ENCODE results near the gene DAG1. TPM values are rescaled to one million over a fixed set of nuclear protein-coding genes. Genes with fewer than 3 reads are reported as not detected.

Gene DAG1
- total RNA-seq, 1 experiment from 2014 or later, result 93.0 TPM

- Histone ChIP-seq H3K56ac (ENCODE audit: insufficient read length, low read depth, low read length) (no peak overlapping the region), H4K20me1 (ENCODE audit: control insufficient read depth, insufficient read depth, insufficient read length) (no peaks in the 10 kb centered on the region), H2AFZ (ENCODE audit: low read length) (no peak overlapping the region), H3K14ac (ENCODE audit: insufficient read depth, low read length) (no peak overlapping the region; the same call in 1 of the 2 replicates), H3K4ac (ENCODE audit: low read depth, low read length) (no peak overlapping the region), H4K5ac (ENCODE audit: insufficient read length, low read depth, low read length) (no peak overlapping the region), H3K4me2 (ENCODE audit: insufficient read depth, insufficient read length, low read length) (no peak overlapping the region), H3K4me1 (ENCODE audit: insufficient read depth, low read length) (no peaks in the 10 kb centered on the region; the same call in 1 of the 2 replicates), H2BK5ac (ENCODE audit: insufficient read length, low read length) (no peak overlapping the region), H3K79me1 (ENCODE audit: insufficient read depth, low read depth, low read length, poor library complexity, severe bottlenecking) (no peaks in the 10 kb centered on the region), H2BK12ac (ENCODE audit: insufficient read length, low read depth, low read length) (no peak overlapping the region), H3K27ac (ENCODE audit: insufficient read length, low read depth, low read length) (no peak overlapping the region), H3K79me2 (ENCODE audit: insufficient read depth, low read length) (no peaks in the 10 kb centered on the region), H2AK5ac (ENCODE audit: insufficient read length, low read length) (no peak overlapping the region), H2BK120ac (ENCODE audit: low read depth, low read length, poor library complexity, severe bottlenecking) (no peak overlapping the region), H3K9ac (ENCODE audit: extremely low read depth, insufficient read length, low read length) (no peak overlapping the region), H3T11ph (ENCODE audit: low read length) (no peak overlapping the region), H3K23me2 (ENCODE audit: insufficient read length, low read depth, low read length, poor library complexity, severe bottlenecking) (no peaks in the 10 kb centered on the region), H4K91ac (ENCODE audit: insufficient read length, low read depth, low read length) (no peak overlapping the region), H3K23ac (ENCODE audit: insufficient read length, low read depth, low read length) (no peak overlapping the region), H3K18ac (ENCODE audit: insufficient read length, low read depth, low read length) (peak overlapping the region; percentile 8), H4K8ac (replicated peaks; ENCODE audit: insufficient read length, low read depth, low read length) (no peak overlapping the region), H2BK15ac (ENCODE audit: low read depth, low read length) (no peak overlapping the region), H3K27me3 (ENCODE audit: insufficient read depth, low read length) (no peaks in the 10 kb centered on the region), H2BK20ac (ENCODE audit: low read depth, low read length, poor library complexity, severe bottlenecking) (no peak overlapping the region), H3K9me3 (ENCODE audit: control insufficient read depth, low read depth, low read length) (no peaks in the 10 kb centered on the region)
- H3K27me3 Mint-ChIP-seq (ENCODE audit: low read depth), result no peaks in the 10 kb centered on the region; the same call in 1 of the 2 replicates
- peak overlapping the region in 1 of 2 experiments; percentile 9; a peak in 1 of 5 replicates for H3K4me3 Mint-ChIP-seq
- peaks cover 13 to 17% of the 10 kb centered on the region in 2 experiments for H3K4me1 Mint-ChIP-seq
- H3K27ac Mint-ChIP-seq, result peak overlapping the region in 2 of 3 experiments; percentile 63 to 64; a peak in 3 of 7 replicates
- no peaks in the 10 kb centered on the region for H3K9me3 Mint-ChIP-seq
- TF ChIP-seq, protein P1, sequence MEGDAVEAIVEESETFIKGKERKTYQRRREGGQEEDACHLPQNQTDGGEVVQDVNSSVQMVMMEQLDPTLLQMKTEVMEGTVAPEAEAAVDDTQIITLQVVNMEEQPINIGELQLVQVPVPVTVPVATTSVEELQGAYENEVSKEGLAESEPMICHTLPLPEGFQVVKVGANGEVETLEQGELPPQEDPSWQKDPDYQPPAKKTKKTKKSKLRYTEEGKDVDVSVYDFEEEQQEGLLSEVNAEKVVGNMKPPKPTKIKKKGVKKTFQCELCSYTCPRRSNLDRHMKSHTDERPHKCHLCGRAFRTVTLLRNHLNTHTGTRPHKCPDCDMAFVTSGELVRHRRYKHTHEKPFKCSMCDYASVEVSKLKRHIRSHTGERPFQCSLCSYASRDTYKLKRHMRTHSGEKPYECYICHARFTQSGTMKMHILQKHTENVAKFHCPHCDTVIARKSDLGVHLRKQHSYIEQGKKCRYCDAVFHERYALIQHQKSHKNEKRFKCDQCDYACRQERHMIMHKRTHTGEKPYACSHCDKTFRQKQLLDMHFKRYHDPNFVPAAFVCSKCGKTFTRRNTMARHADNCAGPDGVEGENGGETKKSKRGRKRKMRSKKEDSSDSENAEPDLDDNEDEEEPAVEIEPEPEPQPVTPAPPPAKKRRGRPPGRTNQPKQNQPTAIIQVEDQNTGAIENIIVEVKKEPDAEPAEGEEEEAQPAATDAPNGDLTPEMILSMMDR (conservative IDR thresholded peaks at IDR 0.05), result no peak
- no CpG with 5 or more reads among the region's 6 CpGs for WGBS (ENCODE audit: extremely low coverage, insufficient read length, low lambda C conversion rate)
- H3K36me3 Mint-ChIP-seq (ENCODE audit: insufficient read depth in 1 of 3, low read depth in 3 of 3), result no peaks in the 10 kb centered on the region
- DNase-seq, result no peak
Observed at GRCh38 chr3:49570028-49570654, 100.1 kb downstream of the DAG1 start.

Data from H9 (cell line).